HUES6 (cell line): ENCODE data around the gene PRPH.

Source experiments
- H3K27ac ChIP-seq: 2 replicates; pipeline ENCODE4 v1.7.0; 2013; ENCODE audit warnings: low read depth, mild to moderate bottlenecking, low read length, inconsistent platforms
- H3K27me3 ChIP-seq: 2 replicates; pipeline ENCODE4 v1.6.1; 2013; ENCODE audit warnings: low read length; ENCODE audit not compliant: control insufficient read depth, insufficient read depth
- H3K36me3 ChIP-seq: 2 replicates; pipeline ENCODE4 v1.6.1; 2013; ENCODE audit warnings: low read length; ENCODE audit not compliant: control insufficient read depth, insufficient read depth
- H3K4me1 ChIP-seq: 2 replicates; pipeline ENCODE4 v1.6.1; 2013; ENCODE audit warnings: low read length; ENCODE audit not compliant: control insufficient read depth, insufficient read depth
- H3K4me3 ChIP-seq: 2 replicates; pipeline ENCODE4 v1.5.1; 2013; ENCODE audit warnings: low read depth, low read length
- H3K9ac ChIP-seq: one replicate; pipeline ENCODE4 v1.6.1; 2013; ENCODE audit warnings: mild to moderate bottlenecking, low read length
- H3K9me3 ChIP-seq: 2 replicates; pipeline ENCODE4 v1.6.1; 2013; ENCODE audit warnings: low read depth, low read length; ENCODE audit not compliant: control insufficient read depth, insufficient read depth

Gene PRPH

DNA sequence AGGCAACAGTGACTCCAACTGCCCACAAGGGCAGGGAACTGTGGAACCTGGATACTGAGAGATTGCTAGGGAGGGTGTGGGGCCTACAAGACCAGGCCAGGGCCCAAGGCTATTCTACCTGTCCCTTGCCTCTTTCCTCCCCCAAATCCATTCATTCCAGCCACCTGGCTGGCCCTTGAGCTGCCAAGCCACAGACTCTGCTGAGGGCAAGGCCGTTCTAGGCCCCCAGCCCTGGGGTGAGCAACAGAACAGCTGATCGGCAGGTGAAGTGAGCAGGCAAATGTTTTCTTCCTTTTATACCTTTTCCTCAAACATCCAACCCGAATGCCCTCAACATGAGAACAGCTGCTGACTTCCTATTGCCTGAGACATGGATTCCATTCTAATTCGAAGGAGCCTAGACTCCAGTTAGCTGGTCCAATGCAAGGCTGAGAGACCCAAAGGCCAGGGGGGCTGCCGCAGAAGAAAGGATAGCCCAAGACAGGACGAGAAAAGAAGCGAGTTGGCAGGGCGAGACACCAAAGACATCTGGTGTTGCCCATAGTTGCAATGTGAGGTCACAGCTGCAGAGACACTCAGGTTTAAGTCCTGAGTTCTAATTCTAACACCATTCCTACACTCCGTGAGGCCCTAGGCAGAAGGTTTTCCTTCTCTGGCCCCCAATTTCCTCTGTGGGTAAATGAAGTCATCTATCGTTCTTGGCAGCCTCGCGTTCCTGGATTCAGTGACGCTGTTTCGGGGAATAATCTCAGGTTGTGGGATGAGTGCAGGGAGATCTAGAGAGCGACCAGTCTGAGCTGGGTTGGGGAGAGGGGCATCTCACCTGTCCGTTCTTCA lies 40.4 kb downstream of the PRPH start:
- H3K4me1 ChIP-seq: peaks cover 26% of the 10 kb centered on the region
- no peak overlapping the region for H3K27ac ChIP-seq
- H3K4me3 ChIP-seq: no peak overlapping the region
- no peaks in the 10 kb centered on the region for H3K9me3 ChIP-seq
- peaks cover 8% of the 10 kb centered on the region for H3K36me3 ChIP-seq
- peaks cover 86% of the 10 kb centered on the region for H3K27me3 ChIP-seq
- no peak overlapping the region for H3K9ac ChIP-seq

DNA sequence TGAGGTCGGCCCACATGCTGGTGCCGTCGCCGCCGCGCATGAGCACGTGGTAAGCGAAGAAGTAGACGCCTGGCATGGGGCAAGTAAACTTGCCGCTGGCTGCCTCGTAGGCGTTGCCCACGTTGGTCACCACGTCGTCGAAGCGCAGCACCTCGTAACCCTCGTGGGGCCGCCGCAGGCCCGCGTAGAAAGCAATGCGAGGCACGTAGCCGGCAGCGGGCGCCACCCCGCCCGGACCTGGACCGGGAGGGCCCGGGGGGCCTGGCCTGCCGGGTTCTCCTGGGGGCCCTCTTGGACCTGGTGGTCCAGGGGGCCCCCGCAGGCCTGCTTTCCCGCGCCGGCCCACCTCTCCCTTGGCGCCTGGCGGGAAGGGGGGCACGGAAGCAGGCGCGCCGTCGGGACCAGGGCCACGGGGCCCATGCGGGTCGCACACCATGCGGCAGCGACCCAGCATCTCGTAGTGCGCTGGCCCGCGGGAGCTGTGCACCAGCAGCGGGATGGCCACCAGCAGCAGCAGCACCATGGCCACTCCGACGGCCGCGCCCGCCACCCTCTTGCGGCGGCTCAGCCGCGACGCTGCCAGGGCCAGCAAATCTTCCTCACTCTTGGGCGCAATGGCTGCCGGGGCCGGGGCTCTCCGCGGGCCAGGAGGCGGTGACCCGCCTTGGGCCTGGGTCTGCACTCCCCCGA lies 41.2 kb downstream of the PRPH start:
- peaks cover 94% of the 10 kb centered on the region for H3K27me3 ChIP-seq
- peak overlapping the region; percentile 65 for H3K4me3 ChIP-seq
- peaks cover 33% of the 10 kb centered on the region for H3K4me1 ChIP-seq
- H3K36me3 ChIP-seq: peaks cover 1% of the 10 kb centered on the region
- no peak overlapping the region for H3K9ac ChIP-seq
- H3K9me3 ChIP-seq: no peaks in the 10 kb centered on the region
- no peak overlapping the region for H3K27ac ChIP-seq

DNA sequence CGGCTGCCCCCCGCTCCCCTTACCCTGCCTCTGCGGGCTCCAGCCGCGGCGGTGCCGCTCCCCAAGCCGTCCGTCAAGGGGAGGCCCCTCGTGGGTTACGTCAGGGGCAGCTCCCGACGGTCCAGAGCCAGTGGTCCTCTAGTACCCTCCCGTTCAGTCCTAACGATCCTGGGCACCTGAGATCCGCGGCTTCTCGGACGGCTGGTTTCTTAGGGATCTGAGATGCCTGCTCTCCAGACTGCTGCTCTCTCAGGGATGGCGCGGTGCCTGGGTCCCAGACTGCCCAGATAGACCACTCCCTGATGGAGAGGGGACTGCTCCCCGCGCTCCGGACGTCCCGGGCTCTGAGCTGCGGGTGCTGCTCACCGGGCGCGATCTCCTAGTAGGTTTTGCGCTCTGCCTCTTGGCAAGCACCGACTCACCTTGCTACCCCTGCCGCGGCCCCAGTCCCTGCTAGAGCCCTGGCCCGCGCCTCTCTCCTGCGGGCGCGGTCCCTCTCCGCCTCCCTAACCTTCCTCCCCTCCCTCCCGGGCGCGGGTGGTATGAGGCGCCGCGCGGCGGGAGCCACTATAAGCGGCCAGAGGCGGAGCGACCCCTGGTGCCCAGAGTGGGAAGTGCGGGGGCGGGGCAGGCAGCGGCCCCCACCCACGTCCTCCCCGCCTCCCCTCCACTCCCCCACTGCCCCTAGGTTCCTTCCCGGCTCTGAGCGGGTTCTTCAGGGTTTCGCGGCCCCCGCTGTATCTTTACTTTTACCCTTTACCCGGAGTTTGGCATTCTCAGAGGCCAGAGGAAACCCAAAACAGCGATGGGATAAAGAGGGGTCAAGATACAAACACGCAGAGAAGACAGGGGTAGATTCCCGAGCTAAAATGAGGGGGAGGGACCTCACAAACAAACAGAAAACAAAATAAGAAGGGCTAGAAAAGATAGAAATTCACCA lies 42.0 kb downstream of the PRPH start, which contains the start of gene C1QL4:
TSS of gene C1QL4 (minus strand) at position 544 of the 940 bp plus-strand sequence. CDS start 711 bp downstream, outside the sequence.
- Histone ChIP-seq H3K4me1 (peaks cover 40% of the 10 kb centered on the region), H3K27me3 (peaks cover 100% of the 10 kb centered on the region), H3K9me3 (no peaks in the 10 kb centered on the region), H3K27ac (no peak within 1 kb of the TSS), H3K9ac (no peak within 1 kb of the TSS), H3K36me3 (no peaks in the 10 kb centered on the region), H3K4me3 (peak within 1 kb of the TSS; percentile 65)

DNA sequence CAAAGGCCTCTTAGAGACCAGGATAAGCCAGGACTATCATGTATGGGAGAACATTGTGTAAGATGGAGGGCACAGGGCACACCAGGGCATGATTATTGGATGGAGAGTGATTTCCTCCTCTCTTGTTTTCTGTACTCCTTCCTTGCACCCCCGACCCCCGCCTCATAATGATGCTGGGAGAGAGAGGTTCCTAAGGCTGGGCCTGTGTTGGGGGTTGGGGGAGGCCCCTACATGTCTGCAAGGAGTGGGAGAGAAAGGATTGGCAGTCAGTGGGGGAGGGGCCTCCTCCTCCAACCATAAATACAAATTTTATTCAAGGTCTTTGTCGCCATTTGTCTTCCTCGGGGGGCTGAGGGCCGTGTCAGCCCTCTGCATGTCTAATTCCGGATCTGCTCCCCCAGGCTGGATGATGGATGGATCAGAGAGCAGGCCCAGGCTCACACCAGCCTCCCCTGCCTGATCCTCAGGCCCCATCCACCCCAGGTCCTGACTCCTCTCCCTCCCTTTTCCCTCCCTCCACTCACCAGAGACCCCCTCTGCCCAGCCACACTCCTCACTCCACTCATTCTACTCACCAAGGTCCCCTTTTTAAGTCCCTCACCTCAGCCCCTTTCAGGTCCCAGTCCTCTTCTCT lies 44.0 kb downstream of the PRPH start:
- Histone ChIP-seq H3K4me1 (peaks cover 45% of the 10 kb centered on the region), H3K36me3 (no peaks in the 10 kb centered on the region), H3K27me3 (peaks cover 98% of the 10 kb centered on the region), H3K9me3 (no peaks in the 10 kb centered on the region), H3K9ac (no peak overlapping the region), H3K27ac (no peak overlapping the region), H3K4me3 (no peak overlapping the region)

DNA sequence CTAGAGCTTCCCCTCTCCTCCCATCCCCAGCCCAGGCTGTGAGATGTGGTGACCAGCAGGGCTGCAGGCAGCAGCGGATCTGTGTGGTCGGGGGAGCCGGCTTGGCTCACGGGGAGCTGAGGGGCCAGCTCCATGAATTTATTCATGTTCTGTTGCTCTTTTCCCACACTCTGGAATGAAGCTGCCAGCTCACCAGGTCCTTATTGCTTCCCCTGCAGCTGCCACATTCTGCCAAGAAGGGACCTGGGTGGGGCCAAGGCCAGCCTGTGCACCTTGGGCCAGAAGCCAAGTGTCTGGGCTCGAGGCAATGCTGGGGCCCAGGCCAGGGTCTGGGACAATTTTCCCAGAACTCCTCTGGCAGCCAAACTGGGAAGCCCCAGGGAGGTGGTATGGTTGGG lies 44.5 kb downstream of the PRPH start:
- H3K27me3 ChIP-seq: peaks cover 98% of the 10 kb centered on the region
- no peaks in the 10 kb centered on the region for H3K9me3 ChIP-seq
- H3K4me3 ChIP-seq: no peak overlapping the region
- peaks cover 45% of the 10 kb centered on the region for H3K4me1 ChIP-seq
- H3K36me3 ChIP-seq: no peaks in the 10 kb centered on the region
- H3K9ac ChIP-seq: no peak overlapping the region
- H3K27ac ChIP-seq: no peak overlapping the region

DNA sequence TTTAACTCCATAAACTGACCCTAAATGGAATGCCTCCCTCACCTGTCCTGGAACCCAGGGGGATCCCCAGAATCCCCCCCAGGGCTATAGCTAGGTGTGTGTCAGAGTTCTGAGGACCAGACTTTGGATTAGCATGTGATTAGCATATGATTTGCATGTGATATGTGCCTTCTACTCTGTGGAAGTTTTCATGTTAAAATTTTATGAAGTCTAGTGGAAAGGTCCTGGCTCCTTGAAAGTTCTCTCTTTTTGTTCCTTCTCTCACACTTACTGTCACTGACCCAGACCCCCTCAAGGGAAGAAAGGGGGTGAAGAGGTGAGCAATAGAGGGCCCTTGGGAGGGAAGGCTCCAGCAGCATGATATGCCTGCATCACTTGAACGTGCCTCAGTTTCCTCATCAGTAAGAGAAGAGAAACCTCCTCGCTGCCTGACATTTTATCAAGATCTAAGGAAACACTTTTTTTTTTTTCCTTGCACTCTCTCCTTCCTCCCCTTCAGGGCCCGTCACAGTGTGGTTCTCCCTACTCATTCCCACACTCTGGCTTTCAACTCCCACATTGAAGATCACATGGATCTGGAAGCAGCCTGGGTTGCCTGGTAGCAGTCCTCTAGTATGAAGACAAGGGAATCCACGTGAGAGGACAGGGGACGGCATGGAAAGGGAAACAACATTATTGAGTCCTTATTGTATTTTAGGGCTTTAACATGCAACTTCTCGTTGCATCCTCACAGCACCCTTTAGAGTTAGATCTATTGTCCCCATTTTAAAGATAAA lies 45.3 kb downstream of the PRPH start:
- Histone ChIP-seq H3K9me3 (no peaks in the 10 kb centered on the region), H3K4me3 (no peak overlapping the region), H3K36me3 (no peaks in the 10 kb centered on the region), H3K9ac (no peak overlapping the region), H3K27ac (no peak overlapping the region), H3K27me3 (peaks cover 98% of the 10 kb centered on the region), H3K4me1 (peaks cover 45% of the 10 kb centered on the region)

DNA sequence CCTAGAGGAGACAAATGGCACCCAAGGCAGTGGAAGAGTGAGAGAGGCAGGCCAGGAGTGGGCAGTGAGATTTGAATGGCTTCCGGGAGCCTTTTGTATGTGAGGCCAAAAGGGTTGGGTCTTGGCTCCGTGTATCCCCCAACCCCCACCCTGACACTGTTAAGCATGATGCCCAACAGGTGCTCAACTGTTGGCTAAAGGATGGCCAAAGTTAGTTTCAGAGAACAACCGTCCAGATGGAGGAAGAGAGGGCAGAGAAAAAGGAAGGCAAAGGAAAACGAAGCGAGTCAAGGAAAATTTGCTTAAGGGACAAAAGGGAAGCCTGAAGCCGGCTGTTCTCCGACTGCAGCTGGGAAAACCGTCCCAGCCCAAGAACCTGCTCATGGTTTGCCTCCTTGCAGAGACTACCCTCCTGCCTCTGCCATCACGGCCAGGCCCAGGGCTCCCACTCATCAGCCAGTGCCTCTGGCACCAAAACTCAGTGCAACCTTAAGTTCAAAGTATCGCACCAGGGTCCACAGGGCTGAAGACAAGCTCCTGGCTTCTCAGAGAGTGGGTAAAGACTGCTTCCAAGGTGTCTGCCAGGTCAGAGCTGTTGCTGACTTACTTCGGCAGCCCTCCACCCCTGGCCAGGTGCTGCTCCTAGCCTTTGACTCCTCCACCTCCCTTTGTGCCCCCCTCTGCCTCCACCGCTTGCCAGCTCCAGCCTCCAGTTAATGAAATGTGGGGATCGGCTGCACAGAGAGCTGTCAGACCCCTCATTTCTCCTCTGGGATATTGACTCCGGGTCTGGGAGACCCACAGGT lies 46.2 kb downstream of the PRPH start:
- Histone ChIP-seq H3K36me3 (no peaks in the 10 kb centered on the region), H3K4me1 (peaks cover 50% of the 10 kb centered on the region), H3K27me3 (peaks cover 98% of the 10 kb centered on the region), H3K4me3 (peak overlapping the region; percentile 78), H3K27ac (no peak overlapping the region), H3K9me3 (no peaks in the 10 kb centered on the region), H3K9ac (no peak overlapping the region)

DNA sequence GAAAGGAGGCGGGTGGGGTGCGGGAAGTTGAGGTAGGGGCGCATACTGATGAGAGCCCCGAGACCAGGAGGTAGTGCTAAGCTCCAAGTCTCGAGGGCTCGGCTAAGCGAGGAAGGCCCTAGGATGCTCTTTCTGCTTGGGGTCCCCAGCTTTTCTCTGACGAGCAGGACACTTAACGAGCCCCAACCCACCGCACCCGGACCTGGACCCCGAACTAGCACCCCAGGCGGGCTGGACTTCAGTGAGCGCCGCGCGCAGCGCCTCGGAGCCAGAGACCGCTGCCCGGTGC lies 46.8 kb downstream of the PRPH start:
- Histone ChIP-seq H3K4me1 (peaks cover 50% of the 10 kb centered on the region), H3K9ac (no peak overlapping the region), H3K27me3 (peaks cover 98% of the 10 kb centered on the region)

DNA sequence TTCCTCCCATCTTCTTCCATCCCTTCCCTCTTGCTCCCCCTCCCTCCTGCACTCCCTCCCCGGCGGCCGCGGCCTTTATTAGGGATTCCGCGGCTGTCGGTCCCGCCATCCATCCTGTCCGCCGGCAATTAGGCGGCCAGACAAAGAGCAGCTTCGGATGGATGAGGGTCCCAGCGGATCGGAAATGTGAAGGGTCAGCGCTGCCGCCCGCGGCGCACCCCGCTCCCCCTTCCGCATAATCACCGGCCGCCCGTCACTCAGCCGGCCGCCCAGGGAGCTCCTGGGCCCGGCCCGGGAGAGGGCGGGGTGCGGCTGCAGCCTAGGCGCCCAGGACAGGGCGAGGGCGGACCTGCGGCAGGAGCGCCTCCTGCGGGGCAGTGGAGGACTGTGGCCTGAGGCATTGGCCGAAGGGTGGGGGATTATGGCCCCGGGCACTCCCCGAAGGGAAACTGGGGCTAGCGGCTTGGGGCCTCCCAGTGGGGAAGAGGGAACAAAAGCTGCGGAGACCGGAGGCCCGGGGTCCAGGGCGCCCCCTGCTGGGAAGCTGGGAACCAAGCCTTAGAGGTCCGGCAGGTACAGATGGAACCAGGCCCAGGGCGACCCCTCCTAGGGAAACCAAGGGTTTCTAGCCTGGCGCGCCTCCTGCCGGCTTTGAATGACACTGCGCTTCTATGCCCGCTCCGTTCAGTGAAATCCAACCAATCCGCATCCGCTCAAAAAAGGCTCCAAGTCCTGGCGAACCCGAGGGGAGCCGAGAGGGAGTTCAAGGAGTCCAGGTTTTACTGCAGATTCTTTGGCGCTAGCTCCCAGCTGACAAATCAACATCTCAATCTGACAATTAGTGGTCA lies 47.3 kb downstream of the PRPH start:
- peaks cover 54% of the 10 kb centered on the region for H3K4me1 ChIP-seq

More for the DNA sequence above, 46.8 kb downstream of the PRPH start:
- Histone ChIP-seq H3K27ac (no peak overlapping the region), H3K36me3 (no peaks in the 10 kb centered on the region), H3K9me3 (no peaks in the 10 kb centered on the region), H3K4me3 (peak overlapping the region; percentile 78)

More for the DNA sequence above, 47.3 kb downstream of the PRPH start:
- Histone ChIP-seq H3K27ac (no peak overlapping the region), H3K36me3 (no peaks in the 10 kb centered on the region), H3K9ac (no peak overlapping the region), H3K4me3 (peak overlapping the region; percentile 78), H3K27me3 (peaks cover 98% of the 10 kb centered on the region), H3K9me3 (no peaks in the 10 kb centered on the region)
